Endodermal cell (in vitro differentiated cells): Measurements from ENCODE around the gene PIK3IP1. TPM values are rescaled to one million over a fixed set of nuclear protein-coding genes. Genes with fewer than 3 reads are reported as not detected.

Experiments used
- DNase-seq: peaks from one replicate; pipeline ENCODE4 v3.0.0-alpha.2; 2017
- H3K27ac ChIP-seq: 2 replicates; pipeline ENCODE4 v1.5.1; 2013; ENCODE audit warnings: mild to moderate bottlenecking, low read depth, low read length, moderate library complexity
- H3K27me3 ChIP-seq: 2 replicates; pipeline ENCODE4 v1.6.1; 2013; ENCODE audit warnings: mild to moderate bottlenecking, low read length, moderate library complexity; ENCODE audit not compliant: insufficient read depth, control insufficient read depth, poor library complexity, severe bottlenecking
- H3K36me3 ChIP-seq: 2 replicates; pipeline ENCODE4 v1.7.0; 2013; ENCODE audit warnings: mild to moderate bottlenecking, low read length, moderate library complexity; ENCODE audit not compliant: control insufficient read depth, insufficient read depth
- H3K4me1 ChIP-seq: one replicate; pipeline ENCODE4 v1.7.0; 2013; ENCODE audit warnings: low read length; ENCODE audit not compliant: control insufficient read depth, insufficient read depth
- H3K4me3 ChIP-seq: 2 replicates; pipeline ENCODE4 v1.5.1; 2013; ENCODE audit warnings: mild to moderate bottlenecking, low read length, moderate library complexity
- H3K9ac ChIP-seq: 2 replicates; pipeline ENCODE4 v1.6.1; 2013; ENCODE audit warnings: mild to moderate bottlenecking, low read length, moderate library complexity; ENCODE audit not compliant: poor library complexity, severe bottlenecking; ENCODE audit errors: extremely low read depth
- H3K9me3 ChIP-seq: 2 replicates; pipeline ENCODE4 v1.6.1; 2013; ENCODE audit warnings: mild to moderate bottlenecking, low read length, moderate library complexity; ENCODE audit not compliant: control insufficient read depth
- H3K27ac Mint-ChIP-seq: 2 replicates; pipeline ENCODE4 v1.8.0; 2020; ENCODE audit warnings: mixed read lengths
- H3K27me3 Mint-ChIP-seq: 2 replicates; pipeline ENCODE4 v1.8.0; 2021; ENCODE audit warnings: mild to moderate bottlenecking, mixed read lengths; ENCODE audit not compliant: insufficient read depth
- H3K36me3 Mint-ChIP-seq: 2 replicates; pipeline ENCODE4 v1.8.0; 2020; ENCODE audit warnings: low read depth, mixed read lengths
- H3K4me1 Mint-ChIP-seq: 2 replicates; pipeline ENCODE4 v1.8.0; 2020; ENCODE audit warnings: mixed read lengths
- H3K4me3 Mint-ChIP-seq: 2 replicates; pipeline ENCODE4 v1.8.0; 2020; ENCODE audit warnings: mild to moderate bottlenecking, moderate library complexity, mixed read lengths
- H3K9me3 Mint-ChIP-seq: 2 replicates; pipeline ENCODE4 v1.8.0; 2020; ENCODE audit warnings: mild to moderate bottlenecking, mixed read lengths
- CTCF ChIP-seq: fragments of 200-600 bp; sonication (generic); conservative IDR thresholded peaks from 2 replicates; pipeline ENCODE4 v1.5.0; 2021; ENCODE audit warnings: antibody characterized with exemption, mild to moderate bottlenecking
- WGBS, 2 experiments: methylation state at CpG; one replicate each; pipeline versions ENCODE4 v1.1.5 to v1.1.7; 2013; ENCODE audit warnings: missing lambda C conversion rate in 2 of 2, mixed read lengths in 1 of 2; ENCODE audit not compliant: insufficient coverage in 1 of 2, insufficient read length in 1 of 2; 5-methylcytosine and 5-hydroxymethylcytosine counted together
- total RNA-seq, 2 donors: library from RNA; stranded (reverse); fragmentation: NEBNext Ultra II Directional in 1 of 2; extraction: Animal tissue kit (Norgen Biotek cat#: 25700) in 1 of 2; gene quantifications; 2 replicates in 1 of 2; 3 replicates in 1 of 2; pipeline ENCODE4 v1.2.1, GENCODE V29; 2021

The PIK3IP1 gene
- total RNA-seq, 2 donors from 2014 or later = 2.0 to 3.5 TPM

GRCh38 chr22:31302537-31302936 is 10.2 kb upstream of the PIK3IP1 start:
- Mint-ChIP-seq H3K27ac (no peak overlapping the region), H3K4me3 (no peak overlapping the region), H3K36me3 (no peaks in the 10 kb centered on the region), H3K9me3 (no peaks in the 10 kb centered on the region), H3K4me1 (no peaks in the 10 kb centered on the region), H3K27me3 (peaks cover 1% of the 10 kb centered on the region)
- TF ChIP-seq CTCF = no peak
- 89 to 100% methylated on average over 1 to 3 of the region's 3 CpGs for WGBS, 2 experiments
- H3K36me3 ChIP-seq = no peaks in the 10 kb centered on the region
- H3K9ac ChIP-seq = no peak overlapping the region
- no peak overlapping the region for H3K4me3 ChIP-seq
- no peak for DNase-seq
- no peaks in the 10 kb centered on the region for H3K4me1 ChIP-seq
- no peaks in the 10 kb centered on the region for H3K27me3 ChIP-seq
- no peaks in the 10 kb centered on the region for H3K9me3 ChIP-seq
- H3K27ac ChIP-seq = no peak overlapping the region

DNA sequence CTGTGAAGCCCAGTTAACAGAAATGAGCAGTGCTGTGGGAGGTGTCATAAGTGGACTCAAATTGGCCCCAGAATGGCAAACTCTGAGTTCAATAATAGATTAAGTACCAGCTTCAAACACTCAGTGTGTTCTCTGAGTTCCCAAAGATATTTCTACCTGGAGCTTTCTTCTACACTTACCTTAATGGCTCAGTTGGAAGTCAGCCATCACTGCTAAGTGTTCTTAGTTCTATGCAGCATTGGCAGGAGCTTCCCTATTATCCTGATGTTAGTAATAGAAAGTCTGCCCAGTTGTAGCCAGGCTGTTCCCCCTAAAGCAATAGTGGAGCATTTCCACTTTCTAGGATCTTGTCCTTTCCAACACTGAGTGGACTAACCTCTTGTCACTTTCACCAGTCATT is 9.7 kb upstream of the PIK3IP1 start:
- H3K4me1 Mint-ChIP-seq = no peaks in the 10 kb centered on the region
- peaks cover 1% of the 10 kb centered on the region for H3K27me3 Mint-ChIP-seq
- no peak overlapping the region for H3K27ac Mint-ChIP-seq
- no peaks in the 10 kb centered on the region for H3K9me3 Mint-ChIP-seq
- H3K36me3 Mint-ChIP-seq = no peaks in the 10 kb centered on the region
- H3K4me3 Mint-ChIP-seq = no peak overlapping the region
- Histone ChIP-seq H3K4me1 (no peaks in the 10 kb centered on the region), H3K9ac (no peak overlapping the region), H3K9me3 (no peaks in the 10 kb centered on the region), H3K27me3 (no peaks in the 10 kb centered on the region), H3K4me3 (no peak overlapping the region), H3K27ac (no peak overlapping the region), H3K36me3 (no peaks in the 10 kb centered on the region)
- no peak for TF ChIP-seq CTCF
- no peak for DNase-seq

DNA sequence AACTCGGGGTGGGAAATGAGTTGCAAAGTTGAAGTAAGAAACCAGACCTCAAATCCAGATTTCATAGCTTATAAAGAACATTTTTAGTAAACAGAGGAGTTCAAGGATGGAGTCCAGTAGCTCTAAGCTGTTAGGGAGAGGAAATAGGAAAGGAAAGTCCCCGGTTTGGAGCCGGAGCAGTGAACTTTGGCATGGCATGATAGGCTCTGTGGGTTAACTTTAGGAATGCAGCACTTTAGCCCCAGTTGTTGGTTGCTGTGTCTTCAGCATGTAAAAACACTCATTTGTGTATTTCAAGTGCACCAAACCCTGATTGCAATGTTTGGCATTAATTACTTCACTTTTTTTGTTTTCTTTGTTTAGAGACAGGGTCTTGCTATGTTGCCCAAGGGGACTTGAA is 8.6 kb upstream of the PIK3IP1 start:
- no peaks in the 10 kb centered on the region for H3K36me3 Mint-ChIP-seq
- no peaks in the 10 kb centered on the region for H3K9me3 ChIP-seq

More for the DNA sequence above, 8.6 kb upstream of the PIK3IP1 start:
- Histone ChIP-seq H3K4me3 (no peak overlapping the region), H3K27me3 (no peaks in the 10 kb centered on the region), H3K9ac (no peak overlapping the region), H3K27ac (no peak overlapping the region), H3K4me1 (no peaks in the 10 kb centered on the region), H3K36me3 (no peaks in the 10 kb centered on the region)
- WGBS, 2 experiments = 86 to 88% methylated on average over 2 to 3 of the region's 3 CpGs
- no peak for TF ChIP-seq CTCF
- Mint-ChIP-seq H3K4me3 (no peak overlapping the region), H3K9me3 (no peaks in the 10 kb centered on the region), H3K27ac (no peak overlapping the region), H3K27me3 (peaks cover 1% of the 10 kb centered on the region), H3K4me1 (no peaks in the 10 kb centered on the region)
- no peak for DNase-seq
